Fibroblast of the aortic adventitia (primary cell): ENCODE results near the gene HAUS2. TPM values are rescaled to one million over a fixed set of nuclear protein-coding genes. Genes with fewer than 3 reads are reported as not detected.

ENCODE experiments used
- DNase-seq: peaks from one replicate; pipeline ENCODE4 v3.0.0-alpha.2; 2010; ENCODE audit warnings: low read depth
- H3K4me3 ChIP-seq: 2 replicates; pipeline ENCODE4 v1.5.1; 2011; ENCODE audit warnings: low read depth, mild to moderate bottlenecking, control low read depth, low read length, moderate library complexity
- total RNA-seq: library from RNA; depleted of rRNA; stranded (reverse); fragments of >200 nt; gene quantifications from 2 replicates; pipeline ENCODE4 v1.2.3, GENCODE V29; 2012; ENCODE audit warnings: low replicate concordance
- TF ChIP-seq, protein P1 (sequence below): IDR thresholded peaks from 2 replicates; pipeline ENCODE4 v1.5.1; 2011; ENCODE audit warnings: mild to moderate bottlenecking, low read length, control low read depth, inconsistent platforms; ENCODE audit not compliant: insufficient read depth

The HAUS2 gene
- total RNA-seq: 41.4 and 41.5 TPM in 2 replicates

DNA sequence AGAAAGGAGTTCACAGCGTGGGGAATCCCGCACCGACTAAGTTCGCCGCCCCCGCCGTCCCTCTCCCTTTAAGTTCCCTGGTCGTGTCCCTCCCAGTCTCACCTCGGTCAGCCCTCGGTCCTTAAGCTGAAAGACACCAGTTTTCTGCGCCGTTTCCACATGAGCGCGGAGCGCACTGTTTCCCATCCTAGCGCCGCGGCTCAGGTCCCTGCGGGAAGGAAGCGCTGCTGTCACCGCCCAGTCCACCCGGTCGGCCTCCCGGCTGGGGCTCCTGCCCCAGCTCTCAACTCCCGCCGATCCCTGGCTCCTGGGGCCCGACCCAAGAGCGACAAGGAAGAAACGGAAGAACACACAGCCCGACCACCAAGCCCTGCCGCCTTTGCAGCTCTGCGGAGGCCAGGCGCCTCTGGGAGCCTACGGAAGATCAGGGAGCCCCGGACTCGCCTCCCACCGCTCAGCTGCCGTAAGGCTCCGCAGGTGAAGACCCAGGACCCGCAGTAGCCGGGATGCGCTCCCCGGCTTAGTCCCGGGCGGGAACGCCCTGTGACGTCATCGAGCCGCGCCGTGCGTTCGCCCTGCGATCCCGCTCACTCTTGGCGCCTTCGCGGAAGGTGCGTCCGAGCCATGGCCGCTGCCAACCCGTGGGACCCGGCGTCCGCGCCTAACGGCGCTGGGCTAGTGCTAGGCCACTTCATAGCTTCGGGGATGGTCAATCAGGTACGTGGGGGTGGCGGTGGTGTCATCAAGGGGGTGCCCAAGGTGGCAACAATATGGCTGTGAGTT, at the start of gene HAUS2, which contains the start of gene LRRC57:
Gene HAUS2, plus strand, starts transcription at position 590 of the 783 bp plus-strand sequence. Its CDS starts 35 bp downstream, at position 625.
Gene LRRC57, minus strand, starts transcription at position 545 of the 783 bp plus-strand sequence. Its CDS starts 359 bp downstream, at position 186.
- H3K4me3 ChIP-seq: peak within 1 kb of the TSS; percentile 98
- TF ChIP-seq, protein P1, sequence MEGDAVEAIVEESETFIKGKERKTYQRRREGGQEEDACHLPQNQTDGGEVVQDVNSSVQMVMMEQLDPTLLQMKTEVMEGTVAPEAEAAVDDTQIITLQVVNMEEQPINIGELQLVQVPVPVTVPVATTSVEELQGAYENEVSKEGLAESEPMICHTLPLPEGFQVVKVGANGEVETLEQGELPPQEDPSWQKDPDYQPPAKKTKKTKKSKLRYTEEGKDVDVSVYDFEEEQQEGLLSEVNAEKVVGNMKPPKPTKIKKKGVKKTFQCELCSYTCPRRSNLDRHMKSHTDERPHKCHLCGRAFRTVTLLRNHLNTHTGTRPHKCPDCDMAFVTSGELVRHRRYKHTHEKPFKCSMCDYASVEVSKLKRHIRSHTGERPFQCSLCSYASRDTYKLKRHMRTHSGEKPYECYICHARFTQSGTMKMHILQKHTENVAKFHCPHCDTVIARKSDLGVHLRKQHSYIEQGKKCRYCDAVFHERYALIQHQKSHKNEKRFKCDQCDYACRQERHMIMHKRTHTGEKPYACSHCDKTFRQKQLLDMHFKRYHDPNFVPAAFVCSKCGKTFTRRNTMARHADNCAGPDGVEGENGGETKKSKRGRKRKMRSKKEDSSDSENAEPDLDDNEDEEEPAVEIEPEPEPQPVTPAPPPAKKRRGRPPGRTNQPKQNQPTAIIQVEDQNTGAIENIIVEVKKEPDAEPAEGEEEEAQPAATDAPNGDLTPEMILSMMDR: no peak
- peak; percentile 78 for DNase-seq

DNA sequence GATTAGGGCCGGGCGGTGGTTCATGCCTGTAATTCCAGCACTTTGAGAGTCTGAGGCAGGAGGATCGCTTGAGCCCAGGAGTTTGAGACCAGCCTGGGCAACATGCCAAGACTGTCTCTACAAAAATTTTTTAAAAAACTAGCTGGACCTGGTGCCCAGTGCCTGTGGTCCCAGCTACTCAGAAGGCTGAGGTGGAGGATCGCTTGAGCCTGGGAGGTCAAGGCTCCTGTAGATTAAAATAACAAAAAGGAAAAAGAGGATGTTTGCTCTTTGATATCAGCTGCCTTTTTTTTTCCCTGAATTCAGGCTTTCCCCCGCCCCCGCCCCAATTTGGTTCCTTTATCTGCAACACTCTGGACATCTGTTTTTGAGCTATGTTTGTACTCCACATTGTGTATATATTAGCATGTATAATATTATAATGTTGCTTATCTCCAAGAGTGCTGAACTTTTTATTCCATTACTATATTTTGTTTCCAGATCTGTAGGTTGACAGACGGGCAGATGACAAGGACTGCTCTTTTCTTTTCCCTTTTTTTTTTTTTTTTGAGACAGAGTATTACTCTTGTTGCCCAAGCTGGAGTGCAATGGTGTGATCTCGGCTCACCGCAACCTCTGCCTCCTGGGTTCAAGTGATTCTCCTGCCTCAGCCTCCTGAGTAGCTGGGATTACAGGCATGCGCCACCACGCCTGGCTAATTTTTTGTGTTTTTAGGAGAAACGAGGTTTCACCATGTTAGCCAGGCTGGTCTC, 48.6 kb upstream of the HAUS2 start:
- H3K4me3 ChIP-seq: no peak overlapping the region
- TF ChIP-seq, protein P1: no peak
- peak; percentile 30 for DNase-seq

DNA sequence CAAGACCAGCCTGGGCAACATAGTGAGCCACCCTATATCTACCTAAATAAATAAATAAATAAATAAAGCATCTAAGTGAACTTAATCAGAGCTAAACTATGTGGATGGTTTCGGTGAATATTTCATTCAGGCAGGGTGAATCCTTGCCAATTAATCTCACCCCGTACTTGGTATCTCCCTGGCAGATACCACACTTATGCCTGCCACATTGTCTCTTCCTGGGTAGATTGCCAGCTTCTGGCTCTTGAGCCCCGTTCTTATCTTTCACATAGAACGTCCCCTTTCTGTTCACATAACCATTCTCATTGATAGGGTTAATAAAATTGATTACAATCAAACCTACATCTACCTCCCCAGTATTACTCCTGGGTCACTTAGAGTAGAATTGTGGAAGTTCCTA, 46.2 kb upstream of the HAUS2 start:
- TF ChIP-seq, protein P1: no peak
- DNase-seq: no peak
- H3K4me3 ChIP-seq: no peak overlapping the region

DNA sequence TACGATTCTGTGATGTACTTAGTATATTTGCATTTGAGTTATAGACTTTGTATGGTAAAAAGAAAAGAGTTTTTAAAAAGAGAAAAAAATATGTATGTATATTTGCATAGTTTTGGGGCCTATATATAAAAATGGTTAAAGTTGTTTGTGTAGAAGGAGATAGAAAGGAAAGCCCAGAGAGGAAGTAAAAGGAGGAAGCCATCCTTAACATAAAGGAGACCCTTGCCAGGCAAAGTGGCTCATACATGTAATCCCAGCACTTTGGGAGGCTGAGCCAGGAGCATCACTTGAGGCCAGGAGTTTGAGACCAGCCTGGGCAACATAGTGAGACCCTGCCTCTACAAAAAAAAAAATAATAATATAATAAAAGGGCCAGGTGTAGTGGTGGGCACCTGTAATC, 44.8 kb upstream of the HAUS2 start:
- no peak for DNase-seq
- TF ChIP-seq, protein P1: no peak
- no peak overlapping the region for H3K4me3 ChIP-seq

DNA sequence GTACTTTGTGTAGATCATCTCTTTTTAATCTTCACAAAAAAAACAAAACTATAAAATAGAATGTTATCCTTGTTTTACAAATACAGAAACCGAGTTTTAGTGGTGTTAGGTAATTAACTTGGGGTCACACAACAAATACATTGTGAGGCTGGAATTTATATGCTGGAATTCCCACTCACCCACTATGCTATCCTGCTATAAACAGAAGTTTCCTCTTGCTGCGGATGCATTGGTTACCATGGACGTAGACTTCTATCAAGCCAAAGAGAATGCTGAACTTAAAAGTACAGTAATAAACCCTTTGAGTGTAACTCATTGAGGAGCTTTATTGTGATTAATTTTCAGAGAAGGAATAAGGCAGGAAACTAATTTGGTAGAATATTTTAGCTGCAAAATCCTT, 44.0 kb upstream of the HAUS2 start:
- no peak for DNase-seq
- TF ChIP-seq, protein P1: no peak
- no peak overlapping the region for H3K4me3 ChIP-seq

DNA sequence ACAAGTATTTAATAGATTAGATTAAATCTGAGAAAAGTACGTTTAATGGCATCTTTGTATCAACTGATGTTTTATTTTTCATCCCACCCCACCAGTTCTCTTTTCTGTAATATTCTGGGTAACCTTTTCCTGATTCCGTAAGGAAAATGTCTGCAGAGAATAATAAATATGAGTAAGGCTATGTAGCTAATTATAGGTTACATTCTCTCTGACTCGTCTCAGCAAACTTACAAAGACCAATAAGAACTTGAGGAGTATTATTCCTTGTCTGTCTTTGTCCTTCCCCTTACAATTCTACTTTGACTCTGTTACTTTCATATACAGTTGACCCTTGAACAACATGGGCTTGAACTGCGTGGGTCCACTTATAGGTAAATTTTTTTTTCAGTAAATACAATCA, 41.1 kb upstream of the HAUS2 start:
- TF ChIP-seq, protein P1: no peak
- no peak overlapping the region for H3K4me3 ChIP-seq
- no peak for DNase-seq
